Brain microvascular endothelial cell (primary cell): Measurements from ENCODE around the gene SCUBE1.

ENCODE experiments used
- DNase-seq: peaks from one replicate; pipeline ENCODE4 v3.0.0-alpha.2; 2020
- H3K27ac ChIP-seq: fragments of 250-450 bp; sonication (Bioruptor Pico); 2 replicates; pipeline ENCODE4 v1.5.1; 2020; ENCODE audit warnings: mild to moderate bottlenecking, moderate library complexity
- H3K27me3 ChIP-seq: fragments of 250-450 bp; sonication (Bioruptor Pico); replicated peaks from 2 replicates; pipeline ENCODE4 v1.5.1; 2020; ENCODE audit warnings: mild to moderate bottlenecking
- H3K36me3 ChIP-seq: fragments of 250-450 bp; sonication (Bioruptor Pico); replicated peaks from 2 replicates; pipeline ENCODE4 v1.5.1; 2020; ENCODE audit warnings: mild to moderate bottlenecking
- H3K4me3 ChIP-seq: 2 replicates; pipeline ENCODE4 v1.5.1; 2011; ENCODE audit warnings: low read depth, mild to moderate bottlenecking, control low read depth, low read length, moderate library complexity
- CTCF ChIP-seq: IDR thresholded peaks from 2 replicates; pipeline ENCODE4 v1.5.1; 2011; ENCODE audit warnings: low read depth, mild to moderate bottlenecking, moderate library complexity, low read length, control low read depth, inconsistent platforms; ENCODE audit errors: missing control alignments
- in situ Hi-C: cut with HindIII; loops from 2 replicates; pipeline ENCODE4 v1.10.0; 2017; ENCODE audit warnings: low sequenced_read_pairs, low pct_ligation_motif_present

Gene SCUBE1

GRCh38 chr22:43244402-43244801 is 98.8 kb downstream of the SCUBE1 start:
- H3K36me3 ChIP-seq = no peaks in the 10 kb centered on the region
- no peak overlapping the region for H3K27ac ChIP-seq
- no peak for DNase-seq
- H3K27me3 ChIP-seq = no peaks in the 10 kb centered on the region
- no peak for TF ChIP-seq CTCF
- H3K4me3 ChIP-seq = no peak overlapping the region
- in situ Hi-C loops = no loop called here

- no peak for DNase-seq
- Histone ChIP-seq H3K36me3 (no peaks in the 10 kb centered on the region), H3K27ac (no peak overlapping the region), H3K27me3 (peaks cover 4% of the 10 kb centered on the region), H3K4me3 (no peak overlapping the region)
- in situ Hi-C loops = no loop called here
- no peak for TF ChIP-seq CTCF
These were observed 99.8 kb downstream of the SCUBE1 start for GRCh38 chr22:43243324-43243723.

GRCh38 chr22:43242627-43243026 is 100.5 kb downstream of the SCUBE1 start:
- in situ Hi-C loops = no loop called here

GRCh38 chr22:43241699-43242386 is 101.3 kb downstream of the SCUBE1 start:
- no peaks in the 10 kb centered on the region for H3K36me3 ChIP-seq
- in situ Hi-C loops = no loop called here
- DNase-seq = no peak
- TF ChIP-seq CTCF = no peak
- H3K27ac ChIP-seq = no peak overlapping the region
- no peak overlapping the region for H3K4me3 ChIP-seq
- peaks cover 7% of the 10 kb centered on the region for H3K27me3 ChIP-seq

More at GRCh38 chr22:43242627-43243026, 100.5 kb downstream of the SCUBE1 start:
- Histone ChIP-seq H3K4me3 (no peak overlapping the region), H3K27ac (no peak overlapping the region), H3K27me3 (peaks cover 4% of the 10 kb centered on the region), H3K36me3 (no peaks in the 10 kb centered on the region)
- no peak for DNase-seq
- no peak for TF ChIP-seq CTCF

- no peak overlapping the region for H3K27ac ChIP-seq
- peaks cover 9% of the 10 kb centered on the region for H3K27me3 ChIP-seq
- TF ChIP-seq CTCF = no peak
- DNase-seq = no peak
- no peaks in the 10 kb centered on the region for H3K36me3 ChIP-seq
- H3K4me3 ChIP-seq = no peak overlapping the region
- in situ Hi-C loops = no loop called here
These were observed 102.0 kb downstream of the SCUBE1 start for GRCh38 chr22:43241138-43241597.

- H3K36me3 ChIP-seq = no peaks in the 10 kb centered on the region
- no peak overlapping the region for H3K27ac ChIP-seq
- H3K27me3 ChIP-seq = peaks cover 13% of the 10 kb centered on the region
- no peak for TF ChIP-seq CTCF
- in situ Hi-C loops = no loop called here
- no peak overlapping the region for H3K4me3 ChIP-seq
- DNase-seq = no peak
These were observed 102.6 kb downstream of the SCUBE1 start for GRCh38 chr22:43240614-43241013.
